Spleen (tissue), 11 donors: Measurements from ENCODE around the gene MACROD2. TPM values are rescaled to one million over a fixed set of nuclear protein-coding genes. Genes with fewer than 3 reads are reported as not detected.

Source experiments
- DNase-seq: peaks from one replicate; pipeline ENCODE4 v3.0.0-alpha.2; 2020
- H3K27ac ChIP-seq, 8 donors: fragments of 200-600 bp; sonication (generic) in 7 of 8; 1 replicate in 4 of 8; 2 replicates in 4 of 8; pipeline versions ENCODE4 v1.5.0 to v1.8.0; 2016 to 2021; ENCODE audit warnings: inconsistent platforms in 4 of 8, mild to moderate bottlenecking in 4 of 8, moderate library complexity in 1 of 8
- H3K27me3 ChIP-seq, 7 donors: fragments of 200-600 bp; sonication (generic) in 6 of 7; replicated peaks in 1 of 7; 1 replicate in 4 of 7; 2 replicates in 3 of 7; pipeline versions ENCODE4 v1.5.0 to v1.8.0; 2016 to 2021; ENCODE audit warnings: inconsistent platforms in 3 of 7, mild to moderate bottlenecking in 1 of 7
- H3K36me3 ChIP-seq, 6 donors: fragments of 200-600 bp; sonication (generic) in 5 of 6; 1 replicate in 4 of 6; 2 replicates in 2 of 6; pipeline versions ENCODE4 v1.5.0 to v1.8.0; 2016 to 2021; ENCODE audit warnings: inconsistent platforms in 2 of 6
- H3K4me1 ChIP-seq, 6 donors: fragments of 200-600 bp; sonication (generic) in 5 of 6; 1 replicate in 3 of 6; 2 replicates in 3 of 6; pipeline versions ENCODE4 v1.5.0 to v1.8.0; 2016 to 2021; ENCODE audit warnings: inconsistent platforms in 3 of 6
- H3K4me3 ChIP-seq, 8 donors: fragments of 200-600 bp; sonication (generic) in 7 of 8; 1 replicate in 4 of 8; 2 replicates in 4 of 8; pipeline versions ENCODE4 v1.5.0 to v1.8.0; 2016 to 2021; ENCODE audit warnings: inconsistent platforms in 4 of 8, mild to moderate bottlenecking in 4 of 8, moderate library complexity in 2 of 8
- H3K9me3 ChIP-seq, 8 donors: fragments of 200-600 bp; sonication (generic) in 7 of 8; 1 replicate in 4 of 8; 2 replicates in 4 of 8; pipeline versions ENCODE4 v1.5.0 to v1.8.0; 2016 to 2021; ENCODE audit warnings: inconsistent platforms in 4 of 8
- POLR2A ChIP-seq, 3 donors: fragments of 450-650 bp; IDR thresholded peaks; one replicate each; pipeline ENCODE4 v1.5.1; 2017; ENCODE audit warnings: antibody characterized with exemption in 3 of 3, mild to moderate bottlenecking in 1 of 3
- POLR2AphosphoS5 ChIP-seq, 3 donors: sonication (generic); formaldehyde crosslinking; IDR thresholded peaks; one replicate each; pipeline ENCODE4 v1.5.1; 2017; ENCODE audit warnings: antibody characterized with exemption in 3 of 3
- WGBS, 5 donors: extraction: QIAGEN DNeasy Blood & Tissue Kit in 3 of 5; methylation state at CpG; one replicate each; pipeline versions ENCODE4 v1.1.5 to v1.1.7; 2013 to 2018; 5-methylcytosine and 5-hydroxymethylcytosine counted together
- intact Hi-C: fragments of 100-400 bp; cut with DNase I; formaldehyde crosslinking; loops from one replicate; pipeline ENCODE4 v1.15.0; 2023; ENCODE audit warnings: low total_unique reads
- polyA plus RNA-seq, 3 donors: library from polyadenylated mRNA; stranded (reverse); fragments of 200-250 nt; gene quantifications; one replicate each; pipeline ENCODE4 v1.2.1, GENCODE V29; 2013
- total RNA-seq, 7 donors: library from RNA; depleted of rRNA in 3 of 7; stranded (reverse); fragments of >200 nt in 3 of 7; fragmentation: NEBNext Ultra II Directional in 4 of 7; extraction: Animal tissue kit (Norgen Biotek cat#: 25700) in 4 of 7; gene quantifications; one replicate each; pipeline versions ENCODE4 v1.1.0 to v1.2.1, GENCODE V29; 2016 to 2021
- TF ChIP-seq, protein P1 (sequence below), 11 experiments: fragments of 200-600 bp in 7 of 11; fragments of 450-650 bp in 4 of 11; sonication (generic) in 4 of 11; IDR thresholded peaks in 8 of 11; conservative IDR thresholded peaks in 3 of 11; 1 replicate in 7 of 11; 2 replicates in 4 of 11; pipeline versions ENCODE4 v1.4.0 to v1.8.0; 2016 to 2021; ENCODE audit warnings: antibody characterized with exemption in 11 of 11, inconsistent platforms in 4 of 11, mild to moderate bottlenecking in 1 of 11
- donor health status: healthy with polysubstance abuse.
- donor health status: DM: no; HTN: no; CAD: no; lungs with moderate emphysema.
- donor health status: DM: no; HTN: no; CAD: no.
- donor health status: Bipolar disorder and iron deficiency.
- donor health status: healthy.
- donor health status: DM: no; HTN: no; CAD: no.
- donor health status: DM: yes; HTN: yes; CAD: no.

Gene MACROD2
- total and polyA plus RNA-seq, 10 donors, result 1.5 to 4.7 (median 3.4) TPM

DNA sequence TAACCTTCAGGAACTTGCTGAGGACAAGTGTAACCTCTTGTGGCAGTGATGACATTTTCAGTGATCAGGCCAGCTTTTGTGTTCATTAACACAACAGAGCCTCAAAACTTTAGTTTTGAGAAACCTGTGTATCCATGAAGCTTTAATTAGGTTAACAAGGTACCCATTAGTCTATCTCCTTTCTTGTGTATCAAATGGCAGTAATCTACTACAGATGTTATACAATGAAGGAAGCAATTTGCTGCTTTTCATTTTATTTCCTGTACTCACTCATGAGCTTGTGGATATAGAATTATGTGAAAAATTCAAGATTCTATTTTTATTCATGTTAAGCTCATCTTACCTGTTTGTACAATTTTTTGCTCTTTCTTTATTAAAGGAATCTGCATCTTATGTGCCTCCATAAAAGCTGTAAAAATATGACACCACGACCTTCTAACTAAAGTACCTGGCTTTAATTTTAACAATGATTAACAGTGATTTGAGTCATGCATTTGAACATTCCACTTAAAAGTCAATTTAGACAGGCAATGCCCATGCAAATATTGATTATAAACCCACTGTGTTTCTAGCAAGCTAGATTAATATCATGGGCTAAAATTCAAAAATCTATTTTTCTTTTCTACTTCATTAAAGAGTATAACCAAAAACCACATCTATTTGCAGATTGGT, 1680.6 kb downstream of the MACROD2 start:
- H3K27ac ChIP-seq, result no peak overlapping the region
- H3K36me3 ChIP-seq, result no peaks in the 10 kb centered on the region
- DNase-seq, result no peak
- TF ChIP-seq, protein P1, sequence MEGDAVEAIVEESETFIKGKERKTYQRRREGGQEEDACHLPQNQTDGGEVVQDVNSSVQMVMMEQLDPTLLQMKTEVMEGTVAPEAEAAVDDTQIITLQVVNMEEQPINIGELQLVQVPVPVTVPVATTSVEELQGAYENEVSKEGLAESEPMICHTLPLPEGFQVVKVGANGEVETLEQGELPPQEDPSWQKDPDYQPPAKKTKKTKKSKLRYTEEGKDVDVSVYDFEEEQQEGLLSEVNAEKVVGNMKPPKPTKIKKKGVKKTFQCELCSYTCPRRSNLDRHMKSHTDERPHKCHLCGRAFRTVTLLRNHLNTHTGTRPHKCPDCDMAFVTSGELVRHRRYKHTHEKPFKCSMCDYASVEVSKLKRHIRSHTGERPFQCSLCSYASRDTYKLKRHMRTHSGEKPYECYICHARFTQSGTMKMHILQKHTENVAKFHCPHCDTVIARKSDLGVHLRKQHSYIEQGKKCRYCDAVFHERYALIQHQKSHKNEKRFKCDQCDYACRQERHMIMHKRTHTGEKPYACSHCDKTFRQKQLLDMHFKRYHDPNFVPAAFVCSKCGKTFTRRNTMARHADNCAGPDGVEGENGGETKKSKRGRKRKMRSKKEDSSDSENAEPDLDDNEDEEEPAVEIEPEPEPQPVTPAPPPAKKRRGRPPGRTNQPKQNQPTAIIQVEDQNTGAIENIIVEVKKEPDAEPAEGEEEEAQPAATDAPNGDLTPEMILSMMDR (IDR thresholded peaks at IDR 0.05 in 8 of 11, conservative IDR thresholded peaks at IDR 0.05 in 3 of 11), result no peak
- no peak for TF ChIP-seq POLR2AphosphoS5 (IDR thresholded peaks at IDR 0.05)
- no peak for TF ChIP-seq POLR2A (IDR thresholded peaks at IDR 0.05)
- no peak overlapping the region for H3K4me3 ChIP-seq
- WGBS, 5 donors, result 52 to 80% (median 71%) methylated on average over 1 of the region's 1 CpG
- no peaks in the 10 kb centered on the region for H3K4me1 ChIP-seq
- intact Hi-C loops, result no loop called here
- no peaks in the 10 kb centered on the region for H3K27me3 ChIP-seq
- H3K9me3 ChIP-seq, result no peaks in the 10 kb centered on the region

DNA sequence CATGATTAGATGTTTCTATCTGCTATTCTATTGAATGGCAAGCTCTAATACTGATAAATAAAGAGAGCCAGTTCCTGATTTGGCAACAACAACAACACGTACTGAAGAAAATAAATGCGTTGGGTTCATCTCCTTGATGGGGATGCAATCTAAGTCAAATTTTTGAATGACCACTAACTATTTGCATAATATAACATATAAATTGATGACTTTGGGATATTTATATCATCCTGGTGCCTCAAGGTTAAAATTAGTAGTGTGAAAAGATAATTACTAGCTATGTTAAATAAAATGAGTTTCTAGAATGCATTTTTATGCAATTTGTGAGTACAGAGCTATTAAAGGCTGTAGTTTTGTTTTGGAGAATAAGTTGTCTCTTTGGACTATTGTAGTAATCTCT, 1681.5 kb downstream of the MACROD2 start:
- Histone ChIP-seq H3K4me3 (no peak overlapping the region), H3K9me3 (no peaks in the 10 kb centered on the region), H3K27me3 (no peaks in the 10 kb centered on the region), H3K27ac (no peak overlapping the region), H3K4me1 (no peaks in the 10 kb centered on the region), H3K36me3 (no peaks in the 10 kb centered on the region)
- WGBS, 5 donors, result 77 to 88% (median 84%) methylated on average over 2 of the region's 2 CpGs
- DNase-seq, result no peak
- intact Hi-C loops, result no loop called here
- TF ChIP-seq POLR2AphosphoS5 (IDR thresholded peaks at IDR 0.05), result no peak
- TF ChIP-seq POLR2A (IDR thresholded peaks at IDR 0.05), result no peak
- TF ChIP-seq, protein P1 (IDR thresholded peaks at IDR 0.05 in 8 of 11, conservative IDR thresholded peaks at IDR 0.05 in 3 of 11), result no peak

DNA sequence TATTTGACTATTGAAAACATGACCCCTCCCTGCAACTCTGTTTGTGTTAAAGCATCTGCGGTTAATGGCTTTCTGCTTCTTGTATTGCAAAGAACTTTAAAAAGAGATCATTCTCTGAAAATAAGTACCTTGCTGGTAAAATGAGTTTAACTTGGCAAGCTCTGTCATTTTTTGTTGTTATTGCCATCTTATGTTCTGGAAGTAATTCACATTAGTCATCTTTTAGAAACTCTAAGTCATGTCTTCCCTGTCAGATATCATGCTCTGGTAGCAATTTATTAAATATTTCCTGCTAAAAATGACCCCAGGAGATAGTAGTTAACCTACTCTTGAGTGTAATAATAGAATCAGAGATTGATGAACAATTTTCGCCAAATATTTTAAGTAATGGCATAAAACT, 1687.4 kb downstream of the MACROD2 start:
- intact Hi-C loops, result no loop called here
- no peak for TF ChIP-seq POLR2AphosphoS5 (IDR thresholded peaks at IDR 0.05)
- TF ChIP-seq, protein P1 (IDR thresholded peaks at IDR 0.05 in 8 of 11, conservative IDR thresholded peaks at IDR 0.05 in 3 of 11), result no peak
- no peak for TF ChIP-seq POLR2A (IDR thresholded peaks at IDR 0.05)
- Histone ChIP-seq H3K4me1 (no peaks in the 10 kb centered on the region), H3K36me3 (no peaks in the 10 kb centered on the region), H3K4me3 (no peak overlapping the region), H3K27ac (no peak overlapping the region), H3K9me3 (no peaks in the 10 kb centered on the region), H3K27me3 (no peaks in the 10 kb centered on the region)
- WGBS, 5 donors, result 72 to 89% (median 86%) methylated on average over 2 of the region's 2 CpGs
- DNase-seq, result no peak

DNA sequence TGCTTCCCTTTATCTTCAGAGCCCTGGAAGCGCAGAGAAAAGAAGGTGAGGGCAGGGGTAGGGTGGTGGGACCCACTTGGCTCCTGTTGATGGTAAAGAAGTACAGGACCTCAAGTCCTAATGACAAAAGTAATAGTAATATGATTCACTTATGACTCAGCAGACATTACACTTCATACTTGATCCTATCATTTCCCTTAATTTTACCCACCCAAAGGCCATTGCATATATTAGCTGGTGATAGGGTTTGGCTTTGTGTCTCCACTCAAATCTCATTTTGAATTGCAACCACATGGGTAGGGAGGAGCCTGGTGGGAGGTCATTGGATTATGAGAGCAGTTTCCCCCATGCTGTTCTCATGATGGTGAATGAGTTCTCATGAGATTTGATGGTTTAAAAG, 1697.3 kb downstream of the MACROD2 start:
- no peak overlapping the region for H3K4me3 ChIP-seq
- H3K36me3 ChIP-seq, result no peaks in the 10 kb centered on the region
- no peak overlapping the region for H3K27ac ChIP-seq
- peaks cover 0 to 9% (median 0%) of the 10 kb centered on the region in 8 donors for H3K9me3 ChIP-seq
- no peak for TF ChIP-seq POLR2A (IDR thresholded peaks at IDR 0.05)
- no peak for TF ChIP-seq POLR2AphosphoS5 (IDR thresholded peaks at IDR 0.05)
- TF ChIP-seq, protein P1 (IDR thresholded peaks at IDR 0.05 in 8 of 11, conservative IDR thresholded peaks at IDR 0.05 in 3 of 11), result no peak
- intact Hi-C loops, result no loop called here
- WGBS, 5 donors, result 79 to 100% (median 92%) methylated on average over 1 of the region's 1 CpG
- no peaks in the 10 kb centered on the region for H3K27me3 ChIP-seq
- H3K4me1 ChIP-seq, result no peaks in the 10 kb centered on the region
- no peak for DNase-seq
